Keratinocyte (primary cell): ENCODE results near the gene PRKRA. TPM values are rescaled to one million over a fixed set of nuclear protein-coding genes. Genes with fewer than 3 reads are reported as not detected.

Experiments used
- DNase-seq: peaks from one replicate; pipeline ENCODE4 v3.0.0-alpha.2; 2011; ENCODE audit warnings: low read depth, missing footprints, low spot score
- FAIRE-seq: peaks from 2 replicates; lab custom pipeline; 2011; peaks lifted over from hg19 to GRCh38; lab: Jason Lieb, UNC
- H2AFZ ChIP-seq: 2 replicates; pipeline ENCODE4 v1.6.0; 2012; ENCODE audit warnings: low read length, control low read depth, inconsistent platforms; ENCODE audit not compliant: control insufficient read depth
- H3K27ac ChIP-seq: 2 replicates; pipeline ENCODE4 v1.5.1; 2011; ENCODE audit warnings: low read length; ENCODE audit not compliant: control insufficient read depth, insufficient read depth
- H3K27me3 ChIP-seq: 3 replicates; pipeline ENCODE4 v1.6.0; 2011; ENCODE audit warnings: low read length; ENCODE audit not compliant: control insufficient read depth, insufficient read depth; ENCODE audit errors: extremely low read depth
- H3K36me3 ChIP-seq, 2 experiments: 2 replicates in 1 of 2; 3 replicates in 1 of 2; pipeline ENCODE4 v1.5.1; 2011; ENCODE audit warnings: low read length in 2 of 2, mild to moderate bottlenecking in 1 of 2; ENCODE audit not compliant: control insufficient read depth in 2 of 2, insufficient read depth in 2 of 2; ENCODE audit errors: extremely low read depth in 1 of 2
- H3K4me1 ChIP-seq: 3 replicates; pipeline ENCODE4 v1.5.1; 2011; ENCODE audit warnings: low read length; ENCODE audit not compliant: control insufficient read depth, insufficient read depth; ENCODE audit errors: extremely low read depth
- H3K4me2 ChIP-seq: 3 replicates; pipeline ENCODE4 v1.6.0; 2011; ENCODE audit warnings: low read depth, low read length; ENCODE audit not compliant: control insufficient read depth, insufficient read depth; ENCODE audit errors: extremely low read depth
- H3K4me3 ChIP-seq, 3 experiments: fragments of 200-600 bp in 1 of 3; sonication (generic) in 1 of 3; 2 replicates in 2 of 3; 3 replicates in 1 of 3; pipeline ENCODE4 v1.5.1; 2011 to 2016; ENCODE audit warnings: low read length in 3 of 3, mild to moderate bottlenecking in 3 of 3, control low read depth in 2 of 3, inconsistent platforms in 1 of 3, low read depth in 1 of 3, mixed read lengths in 1 of 3, mixed run types in 1 of 3, moderate library complexity in 1 of 3; ENCODE audit not compliant: control insufficient read depth in 2 of 3, insufficient read depth in 2 of 3; ENCODE audit errors: extremely low read depth in 1 of 3
- H3K79me2 ChIP-seq: 2 replicates; pipeline ENCODE4 v1.6.0; 2012; ENCODE audit warnings: low read length; ENCODE audit not compliant: control insufficient read depth, insufficient read depth
- H3K9ac ChIP-seq: 3 replicates; pipeline ENCODE4 v1.6.0; 2011; ENCODE audit warnings: low read length; ENCODE audit not compliant: control insufficient read depth, insufficient read depth; ENCODE audit errors: extremely low read depth
- H3K9me1 ChIP-seq: 3 replicates; pipeline ENCODE4 v1.6.0; 2011; ENCODE audit warnings: low read length; ENCODE audit not compliant: control insufficient read depth, insufficient read depth; ENCODE audit errors: extremely low read depth
- H3K9me3 ChIP-seq: 2 replicates; pipeline ENCODE4 v1.5.1; 2012; ENCODE audit warnings: low read depth, low read length; ENCODE audit not compliant: control insufficient read depth
- H4K20me1 ChIP-seq: 3 replicates; pipeline ENCODE4 v1.6.0; 2011; ENCODE audit warnings: low read length; ENCODE audit not compliant: control insufficient read depth, insufficient read depth; ENCODE audit errors: extremely low read depth
- EZH2 ChIP-seq: IDR thresholded peaks from one replicate; pipeline ENCODE4 v1.6.1; 2012; ENCODE audit warnings: inconsistent platforms, mild to moderate bottlenecking, low read length, moderate library complexity
- dilution Hi-C: fragments of 300-500 bp; cut with MboI; formaldehyde crosslinking; loops from one replicate; pipeline ENCODE4 v1.7.0; 2020; ENCODE audit warnings: low sequenced_read_pairs; ENCODE audit not compliant: extremely low pct_ligation_motif_present
- polyA plus RNA-seq, 5 experiments: library from polyadenylated mRNA; depleted of rRNA in 3 of 5; stranded (reverse) in 3 of 5; stranded (forward) in 1 of 5; unstranded in 1 of 5; fragments of >200 nt; gene quantifications; 1 replicate in 1 of 5; 2 replicates in 3 of 5; 3 replicates in 1 of 5; pipeline versions ENCODE4 v1.2.1 to v1.2.3, GENCODE V29; 2011 to 2012; ENCODE audit warnings: missing spikeins in 2 of 5, low read depth in 1 of 5, low replicate concordance in 1 of 5
- TF ChIP-seq, protein P1 (sequence below), 3 experiments: IDR thresholded peaks in 1 of 3; conservative IDR thresholded peaks in 1 of 3; optimal IDR thresholded peaks in 1 of 3; 2 replicates in 2 of 3; 3 replicates in 1 of 3; pipeline versions ENCODE3 to v1.5.1; 2011; ENCODE audit warnings: low read length in 3 of 3, mild to moderate bottlenecking in 3 of 3, moderate library complexity in 2 of 3, control low read depth in 1 of 3, inconsistent platforms in 1 of 3; ENCODE audit not compliant: insufficient read depth in 2 of 3; ENCODE audit errors: extremely low read depth in 1 of 3

The PRKRA gene
- polyA plus RNA-seq, 1 donor (not counting 4 experiments of a cell fraction or from before 2014, with no cell fraction given): 38.4 TPM

DNA sequence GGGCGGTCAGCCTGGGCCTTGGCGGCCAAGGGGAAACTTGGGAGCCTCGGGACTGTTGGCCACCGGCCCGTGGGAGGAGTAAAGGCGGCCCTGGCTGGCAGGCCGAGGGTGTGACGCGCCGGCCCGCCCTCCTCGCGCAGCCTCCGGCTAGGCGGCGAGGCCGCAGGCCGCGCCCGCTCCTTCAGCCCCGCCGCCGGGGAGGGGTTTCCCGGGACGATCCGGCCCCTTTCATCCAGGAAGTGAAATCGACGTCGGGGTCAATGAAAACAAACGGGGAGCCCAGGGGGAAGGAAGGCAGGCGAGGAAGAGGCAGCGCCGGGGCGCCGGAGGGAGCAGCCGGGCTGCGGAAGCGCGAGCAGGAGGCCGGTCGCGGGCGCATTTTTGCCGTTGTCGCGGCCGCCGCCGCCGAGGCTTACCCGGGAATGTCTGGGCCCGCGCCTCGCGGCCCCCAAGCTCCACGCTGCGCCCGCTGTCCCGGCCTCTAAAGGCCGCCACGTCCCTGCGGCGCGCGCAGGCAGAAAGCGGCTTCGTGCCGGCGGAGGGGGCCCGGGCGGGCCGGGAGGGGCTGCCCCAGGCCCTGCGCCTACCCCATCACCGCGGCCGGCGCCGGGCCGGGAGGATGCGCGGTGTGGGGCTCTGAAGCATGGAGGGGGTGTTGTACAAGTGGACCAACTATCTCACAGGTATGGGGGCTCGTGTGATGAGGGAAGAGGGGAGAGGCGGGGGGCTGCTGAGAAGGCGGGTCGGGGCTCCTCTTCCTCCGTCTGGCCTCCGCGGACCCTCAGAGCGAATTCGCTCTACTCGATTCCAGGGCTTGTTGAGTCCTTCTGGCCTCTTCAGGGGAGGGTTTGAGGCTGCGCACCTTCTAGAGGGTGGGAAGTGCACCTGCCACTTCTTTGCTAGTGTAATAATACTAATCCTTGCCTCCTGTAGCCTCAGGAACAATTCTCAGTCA is 29.5 kb upstream of the PRKRA start, which contains the start of gene PLEKHA3:
TSS of gene PLEKHA3 (plus strand) at position 231 of the 955 bp plus-strand sequence. CDS start at position 644, 413 bp downstream.
- no peaks in the 10 kb centered on the region for H3K9me3 ChIP-seq
- H3K27ac ChIP-seq: peak within 1 kb of the TSS; percentile 59
- DNase-seq (peak; percentile 53), FAIRE-seq (no peak)
- H2AFZ ChIP-seq: peak within 1 kb of the TSS; percentile 93
- H4K20me1 ChIP-seq: no peaks in the 10 kb centered on the region
- dilution Hi-C loops: no loop called here
- TF ChIP-seq EZH2: no peak
- TF ChIP-seq, protein P1, sequence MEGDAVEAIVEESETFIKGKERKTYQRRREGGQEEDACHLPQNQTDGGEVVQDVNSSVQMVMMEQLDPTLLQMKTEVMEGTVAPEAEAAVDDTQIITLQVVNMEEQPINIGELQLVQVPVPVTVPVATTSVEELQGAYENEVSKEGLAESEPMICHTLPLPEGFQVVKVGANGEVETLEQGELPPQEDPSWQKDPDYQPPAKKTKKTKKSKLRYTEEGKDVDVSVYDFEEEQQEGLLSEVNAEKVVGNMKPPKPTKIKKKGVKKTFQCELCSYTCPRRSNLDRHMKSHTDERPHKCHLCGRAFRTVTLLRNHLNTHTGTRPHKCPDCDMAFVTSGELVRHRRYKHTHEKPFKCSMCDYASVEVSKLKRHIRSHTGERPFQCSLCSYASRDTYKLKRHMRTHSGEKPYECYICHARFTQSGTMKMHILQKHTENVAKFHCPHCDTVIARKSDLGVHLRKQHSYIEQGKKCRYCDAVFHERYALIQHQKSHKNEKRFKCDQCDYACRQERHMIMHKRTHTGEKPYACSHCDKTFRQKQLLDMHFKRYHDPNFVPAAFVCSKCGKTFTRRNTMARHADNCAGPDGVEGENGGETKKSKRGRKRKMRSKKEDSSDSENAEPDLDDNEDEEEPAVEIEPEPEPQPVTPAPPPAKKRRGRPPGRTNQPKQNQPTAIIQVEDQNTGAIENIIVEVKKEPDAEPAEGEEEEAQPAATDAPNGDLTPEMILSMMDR (optimal IDR thresholded peaks at IDR 0.05 in 1 of 3, IDR thresholded peaks at IDR 0.05 in 1 of 3, conservative IDR thresholded peaks at IDR 0.05 in 1 of 3; ENCODE audit: extremely low read depth in 1 of 3, insufficient read depth in 2 of 3, low read length in 3 of 3): no peak
- no peaks in the 10 kb centered on the region for H3K36me3 ChIP-seq
- H3K27me3 ChIP-seq: no peaks in the 10 kb centered on the region
- no peaks in the 10 kb centered on the region for H3K9me1 ChIP-seq
- peaks cover 27% of the 10 kb centered on the region for H3K4me1 ChIP-seq
- H3K9ac ChIP-seq: peak within 1 kb of the TSS; percentile 79
- peaks cover 36% of the 10 kb centered on the region for H3K79me2 ChIP-seq
- H3K4me2 ChIP-seq: peak within 1 kb of the TSS; percentile 86
- H3K4me3 ChIP-seq: peak within 1 kb of the TSS; percentile 66 to 83 (median 81)

GRCh38 chr2:178479758-178480226 is 28.8 kb upstream of the PRKRA start:
- H3K27ac ChIP-seq: peak overlapping the region; percentile 59
- peak overlapping the region; percentile 66 to 81 (median 78) for H3K4me3 ChIP-seq
- TF ChIP-seq, protein P1 (optimal IDR thresholded peaks at IDR 0.05 in 1 of 3, IDR thresholded peaks at IDR 0.05 in 1 of 3, conservative IDR thresholded peaks at IDR 0.05 in 1 of 3; ENCODE audit: extremely low read depth in 1 of 3, insufficient read depth in 2 of 3, low read length in 3 of 3): no peak
- no peak for TF ChIP-seq EZH2
- no peaks in the 10 kb centered on the region for H3K9me1 ChIP-seq
- DNase-seq: no peak
- H3K79me2 ChIP-seq: peaks cover 36% of the 10 kb centered on the region
- peak overlapping the region; percentile 58 for H2AFZ ChIP-seq
- no peak for FAIRE-seq
- H3K36me3 ChIP-seq: no peaks in the 10 kb centered on the region
- H3K4me2 ChIP-seq: peak overlapping the region; percentile 81
- H3K9me3 ChIP-seq: no peaks in the 10 kb centered on the region
- H3K9ac ChIP-seq: peak overlapping the region; percentile 79
- peaks cover 27% of the 10 kb centered on the region for H3K4me1 ChIP-seq
- no peaks in the 10 kb centered on the region for H3K27me3 ChIP-seq
- dilution Hi-C loops: no loop called here
- no peaks in the 10 kb centered on the region for H4K20me1 ChIP-seq
